PC-9 (cell line): ENCODE results near the gene SLC39A2. TPM values are rescaled to one million over a fixed set of nuclear protein-coding genes. Genes with fewer than 3 reads are reported as not detected.
A peak's percentile ranks its signal among the peaks of the same experiment; 100 is the strongest.
"Not testable (repeated sequence)": the region's sequence is repeated elsewhere in the genome, so short reads cannot be mapped to it uniquely, and the experiment has no call there.

Source experiments
- Bru-seq: library from RNA; stranded (reverse); fragments of 400-500 nt; gene quantifications from one replicate; lab custom pipeline; 2021; lab: Mats Ljungman, UMichigan
- BruChase-seq, 2 experiments: library from RNA; stranded (reverse); fragments of 400-500 nt; gene quantifications; one replicate each; lab custom pipeline; 2021; lab: Mats Ljungman, UMichigan
- BruUV-seq: library from RNA; stranded (reverse); fragments of 400-500 nt; replicated peaks from 2 replicates; lab custom pipeline; 2021; lab: Mats Ljungman, UMichigan
- CTCF ChIA-PET: fragments of 300-600 bp; sonication (Branson Sonifier 250); formaldehyde crosslinking; loops from one replicate; lab custom pipeline; 2022; ENCODE audit warnings: antibody characterized with exemption; lab: Charles Lee
- POLR2A ChIA-PET: fragments of 300-600 bp; sonication (Branson Sonifier 250); formaldehyde crosslinking; loops from one replicate; lab custom pipeline; 2022; ENCODE audit warnings: antibody characterized with exemption; ENCODE audit not compliant: unreplicated experiment; lab: Charles Lee
- DNase-seq, 2 experiments: peaks; one replicate each; pipeline versions ENCODE4 v3.0.0 to v3.0.0-alpha.2; 2015 to 2022; ENCODE audit warnings: mixed read lengths in 1 of 2
- H2AFZ ChIP-seq: fragments of 200-600 bp; sonication (generic); 2 replicates; pipeline ENCODE4 v1.8.1; 2017; ENCODE audit warnings: antibody characterized with exemption
- H3F3A ChIP-seq: fragments of 200-600 bp; sonication (generic); 2 replicates; pipeline ENCODE4 v1.8.1; 2017; ENCODE audit warnings: antibody characterized with exemption, mild to moderate bottlenecking, low read depth; ENCODE audit not compliant: insufficient read depth
- H3K27ac ChIP-seq: fragments of 200-600 bp; sonication (generic); 2 replicates; pipeline ENCODE4 v1.6.1; 2016; ENCODE audit warnings: mixed run types
- H3K27me3 ChIP-seq: fragments of 200-600 bp; sonication (generic); 2 replicates; pipeline ENCODE4 v1.6.1; 2016; ENCODE audit warnings: low read depth, mixed run types; ENCODE audit not compliant: insufficient read depth
- H3K36me3 ChIP-seq: fragments of 200-600 bp; sonication (generic); 2 replicates; pipeline ENCODE4 v1.6.1; 2016; ENCODE audit warnings: low read depth, mixed run types
- H3K4me1 ChIP-seq: fragments of 200-600 bp; sonication (generic); replicated peaks from 2 replicates; pipeline ENCODE4 v1.6.1; 2016; ENCODE audit warnings: mixed run types; ENCODE audit not compliant: insufficient read depth
- H3K4me2 ChIP-seq: fragments of 200-600 bp; sonication (generic); 2 replicates; pipeline ENCODE4 v1.6.1; 2017; ENCODE audit warnings: mixed run types
- H3K4me3 ChIP-seq: fragments of 200-600 bp; sonication (generic); 2 replicates; pipeline ENCODE4 v1.6.1; 2016; ENCODE audit warnings: mixed run types
- H3K79me2 ChIP-seq: fragments of 200-600 bp; sonication (generic); 2 replicates; pipeline ENCODE4 v1.6.1; 2017; ENCODE audit warnings: low read depth, mixed run types
- H3K9me2 ChIP-seq: fragments of 200-600 bp; sonication (generic); 2 replicates; pipeline ENCODE4 v1.8.1; 2017; ENCODE audit warnings: mild to moderate bottlenecking; ENCODE audit not compliant: insufficient read depth
- H3K9me3 ChIP-seq: fragments of 200-600 bp; sonication (generic); 2 replicates; pipeline ENCODE4 v1.8.1; 2016; ENCODE audit warnings: low read depth; ENCODE audit not compliant: insufficient read depth
- H4K20me1 ChIP-seq: fragments of 200-600 bp; sonication (generic); 2 replicates; pipeline ENCODE4 v1.8.1; 2017; ENCODE audit not compliant: insufficient read depth
- CTCF ChIP-seq: fragments of 200-600 bp; sonication (generic); conservative IDR thresholded peaks from 2 replicates; pipeline ENCODE4 v1.6.1; 2017; ENCODE audit warnings: mixed run types, antibody characterized with exemption, mild to moderate bottlenecking, moderate library complexity
- EZH2 ChIP-seq: fragments of 200-600 bp; sonication (generic); IDR thresholded peaks from 2 replicates; pipeline ENCODE4 v1.8.0; 2017; ENCODE audit warnings: antibody characterized with exemption, low read depth
- intact Hi-C: fragments of 100-400 bp; cut with micrococcal nuclease; formaldehyde crosslinking; loops from one replicate; pipeline ENCODE4 v1.10.0; 2022; ENCODE audit not compliant: unreplicated experiment
- long read RNA-seq: library from polyadenylated mRNA; stranded (forward); transcript quantifications from one replicate; pipeline ENCODE4 v2.0.0, GENCODE V29; 2022
- total RNA-seq: library from RNA; stranded (reverse); gene quantifications from 2 replicates; pipeline ENCODE4 v1.2.3, GENCODE V29; 2021

The SLC39A2 gene
- total RNA-seq, result 0.35 and 0.68 TPM in 2 replicates
- percentile 26 among the genes with signal in this experiment for Bru-seq, nascent RNA
- percentile 4 among the genes with signal in this experiment for BruChase-seq, experiment 1, labeled RNA remaining after a 2-hour chase
- BruChase-seq, experiment 2, labeled RNA remaining after a 6-hour chase, result percentile 15 among the genes with signal in this experiment
- long read RNA-seq, partial matches to known transcripts, result 0 of 1 reads
- long read RNA-seq, other reads (novel, unspliced or antisense), result 0 of 1 reads

- peak within 1 kb of the TSS; percentile 47 for H3K4me2 ChIP-seq
Measured at GRCh38 chr14:20998674-20999366, at the start of gene SLC39A2. TSS of gene SLC39A2 (plus strand) at chr14:20999293. CDS start at chr14:20999447, 154 bp downstream.

GRCh38 chr14:20954736-20955537, 44.2 kb upstream of the SLC39A2 start, which contains the start of gene RNASE2:
TSS of gene RNASE2 (plus strand) at chr14:20955487. CDS start at chr14:20955772, 285 bp downstream.
- H3K36me3 ChIP-seq, H3F3A ChIP-seq, H3K9me3 ChIP-seq, H4K20me1 ChIP-seq, H3K4me3 ChIP-seq, H3K27ac ChIP-seq, BruUV-seq, H3K79me2 ChIP-seq, CTCF ChIA-PET, intact Hi-C loops, H3K4me1 ChIP-seq, H3K9me2 ChIP-seq, H2AFZ ChIP-seq, H3K4me2 ChIP-seq, DNase-seq: not testable (repeated sequence)
- peaks cover 12% of the 10 kb centered on the region; the same call in 1 of the 2 replicates for H3K27me3 ChIP-seq
- POLR2A ChIA-PET, result interaction anchor here (0.5 kb wide), 1 partner anchor 16 kb away, joined by 3 read pairs; no protein-coding TSS in a partner anchor

More at GRCh38 chr14:20998674-20999366, at the start of gene SLC39A2:
- H3K27me3 ChIP-seq, result no peaks in the 10 kb centered on the region
- intact Hi-C loops, result loop anchor here (2.0 to 5.0 kb wide), 2 partner anchors 28 to 367 kb away; no protein-coding TSS in a partner anchor
- H3K79me2 ChIP-seq, result no peaks in the 10 kb centered on the region
- H3K36me3 ChIP-seq, result no peaks in the 10 kb centered on the region
- POLR2A ChIA-PET, result interaction anchor here (0.7 kb wide), 1 partner anchor 11 kb away, joined by 3 read pairs; no protein-coding TSS in a partner anchor
- CTCF ChIA-PET, result interaction anchor here (0.6 to 1.9 kb wide), 4 partner anchors 16 to 106 kb away, joined by 3 to 9 read pairs (median 4); no protein-coding TSS in a partner anchor
- no peak within 1 kb of the TSS for H3K4me3 ChIP-seq
- H2AFZ ChIP-seq, result no peak within 1 kb of the TSS
- H3K9me3 ChIP-seq, result no peaks in the 10 kb centered on the region
- peaks cover 13% of the 10 kb centered on the region; the same call in 1 of the 2 replicates for H3F3A ChIP-seq
- no peak for TF ChIP-seq CTCF
- TF ChIP-seq EZH2, result no peak
- no peaks in the 10 kb centered on the region for H3K9me2 ChIP-seq
- H4K20me1 ChIP-seq, result no peaks in the 10 kb centered on the region
- peaks cover 20% of the 10 kb centered on the region for H3K4me1 ChIP-seq
- peak; percentile 64 to 76 for DNase-seq
- BruUV-seq, result no TSS peak
- peak within 1 kb of the TSS; percentile 68 for H3K27ac ChIP-seq

- H4K20me1 ChIP-seq, H3K27me3 ChIP-seq, H3K27ac ChIP-seq, H3K36me3 ChIP-seq, H3F3A ChIP-seq, H3K4me1 ChIP-seq, H3K4me3 ChIP-seq, H2AFZ ChIP-seq, H3K9me2 ChIP-seq, intact Hi-C loops, BruUV-seq, DNase-seq, H3K4me2 ChIP-seq, CTCF ChIA-PET, H3K9me3 ChIP-seq, H3K79me2 ChIP-seq: not testable (repeated sequence)
- POLR2A ChIA-PET, result interaction anchor here (0.5 kb wide), 1 partner anchor 16 kb away, joined by 3 read pairs; no protein-coding TSS in a partner anchor
Measured at GRCh38 chr14:20955538-20955873, 43.6 kb upstream of the SLC39A2 start.
